ENCODE measurements around the gene PRDM1.

PRDM1 gene

DNA sequence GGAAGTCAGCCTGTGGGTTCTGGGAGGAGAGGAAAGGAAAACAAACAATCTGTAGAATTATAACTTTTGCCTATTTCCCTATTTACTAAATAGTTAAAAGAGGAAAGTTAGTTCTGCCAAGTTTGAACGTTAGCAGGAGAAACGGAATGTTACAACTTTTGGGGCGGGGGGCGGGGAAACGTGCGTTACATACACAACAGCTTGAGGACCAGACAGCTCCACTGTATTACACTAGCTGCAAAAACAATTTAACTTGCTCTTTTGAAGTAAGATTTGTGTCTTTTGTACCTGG, 498 bp upstream of the PRDM1 start:
- TF ChIP-seq RARB (CRISPR knock-in tag; IDR thresholded peaks at IDR 0.05) (no peak), GLIS3 (CRISPR knock-in tag; IDR thresholded peaks at IDR 0.05) (no peak), BACH2 (CRISPR knock-in tag; IDR thresholded peaks at IDR 0.05; ENCODE audit: borderline replicate concordance) (no peak), ARNTL (CRISPR knock-in tag; IDR thresholded peaks at IDR 0.05; ENCODE audit: borderline replicate concordance, low read depth) (no peak), OSR1 (CRISPR knock-in tag; IDR thresholded peaks at IDR 0.05) (no peak), ZNF565 (CRISPR knock-in tag; conservative IDR thresholded peaks at IDR 0.05; ENCODE audit: low read depth) (no peak), CSRNP3 (CRISPR knock-in tag; IDR thresholded peaks at IDR 0.05) (no peak), ESRRG (CRISPR knock-in tag; IDR thresholded peaks at IDR 0.05) (no peak), CSDC2 (CRISPR knock-in tag; IDR thresholded peaks at IDR 0.05) (no peak), TOX (CRISPR knock-in tag; IDR thresholded peaks at IDR 0.05; ENCODE audit: borderline replicate concordance) (no peak), SNAI2 (CRISPR knock-in tag; IDR thresholded peaks at IDR 0.05) (no peak)
- TF ChIP-seq, protein P1, sequence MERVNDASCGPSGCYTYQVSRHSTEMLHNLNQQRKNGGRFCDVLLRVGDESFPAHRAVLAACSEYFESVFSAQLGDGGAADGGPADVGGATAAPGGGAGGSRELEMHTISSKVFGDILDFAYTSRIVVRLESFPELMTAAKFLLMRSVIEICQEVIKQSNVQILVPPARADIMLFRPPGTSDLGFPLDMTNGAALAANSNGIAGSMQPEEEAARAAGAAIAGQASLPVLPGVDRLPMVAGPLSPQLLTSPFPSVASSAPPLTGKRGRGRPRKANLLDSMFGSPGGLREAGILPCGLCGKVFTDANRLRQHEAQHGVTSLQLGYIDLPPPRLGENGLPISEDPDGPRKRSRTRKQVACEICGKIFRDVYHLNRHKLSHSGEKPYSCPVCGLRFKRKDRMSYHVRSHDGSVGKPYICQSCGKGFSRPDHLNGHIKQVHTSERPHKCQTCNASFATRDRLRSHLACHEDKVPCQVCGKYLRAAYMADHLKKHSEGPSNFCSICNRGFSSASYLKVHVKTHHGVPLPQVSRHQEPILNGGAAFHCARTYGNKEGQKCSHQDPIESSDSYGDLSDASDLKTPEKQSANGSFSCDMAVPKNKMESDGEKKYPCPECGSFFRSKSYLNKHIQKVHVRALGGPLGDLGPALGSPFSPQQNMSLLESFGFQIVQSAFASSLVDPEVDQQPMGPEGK (CRISPR knock-in tag; IDR thresholded peaks at IDR 0.05; ENCODE audit: borderline replicate concordance): no peak
- TF ChIP-seq, protein P2, sequence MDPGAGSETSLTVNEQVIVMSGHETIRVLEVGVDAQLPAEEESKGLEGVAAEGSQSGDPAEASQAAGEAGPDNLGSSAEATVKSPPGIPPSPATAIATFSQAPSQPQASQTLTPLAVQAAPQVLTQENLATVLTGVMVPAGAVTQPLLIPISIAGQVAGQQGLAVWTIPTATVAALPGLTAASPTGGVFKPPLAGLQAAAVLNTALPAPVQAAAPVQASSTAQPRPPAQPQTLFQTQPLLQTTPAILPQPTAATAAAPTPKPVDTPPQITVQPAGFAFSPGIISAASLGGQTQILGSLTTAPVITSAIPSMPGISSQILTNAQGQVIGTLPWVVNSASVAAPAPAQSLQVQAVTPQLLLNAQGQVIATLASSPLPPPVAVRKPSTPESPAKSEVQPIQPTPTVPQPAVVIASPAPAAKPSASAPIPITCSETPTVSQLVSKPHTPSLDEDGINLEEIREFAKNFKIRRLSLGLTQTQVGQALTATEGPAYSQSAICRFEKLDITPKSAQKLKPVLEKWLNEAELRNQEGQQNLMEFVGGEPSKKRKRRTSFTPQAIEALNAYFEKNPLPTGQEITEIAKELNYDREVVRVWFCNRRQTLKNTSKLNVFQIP (CRISPR knock-in tag; IDR thresholded peaks at IDR 0.05; ENCODE audit: borderline replicate concordance, low read depth): no peak
- TF ChIP-seq, protein P3, sequence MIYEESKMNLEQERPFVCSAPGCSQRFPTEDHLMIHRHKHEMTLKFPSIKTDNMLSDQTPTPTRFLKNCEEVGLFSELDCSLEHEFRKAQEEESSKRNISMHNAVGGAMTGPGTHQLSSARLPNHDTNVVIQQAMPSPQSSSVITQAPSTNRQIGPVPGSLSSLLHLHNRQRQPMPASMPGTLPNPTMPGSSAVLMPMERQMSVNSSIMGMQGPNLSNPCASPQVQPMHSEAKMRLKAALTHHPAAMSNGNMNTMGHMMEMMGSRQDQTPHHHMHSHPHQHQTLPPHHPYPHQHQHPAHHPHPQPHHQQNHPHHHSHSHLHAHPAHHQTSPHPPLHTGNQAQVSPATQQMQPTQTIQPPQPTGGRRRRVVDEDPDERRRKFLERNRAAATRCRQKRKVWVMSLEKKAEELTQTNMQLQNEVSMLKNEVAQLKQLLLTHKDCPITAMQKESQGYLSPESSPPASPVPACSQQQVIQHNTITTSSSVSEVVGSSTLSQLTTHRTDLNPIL (CRISPR knock-in tag; IDR thresholded peaks at IDR 0.05; ENCODE audit: low read depth): no peak
- ATAC-seq: no peak

- ATAC-seq: no peak
- TF ChIP-seq TCF4 (CRISPR knock-in tag; IDR thresholded peaks at IDR 0.05; ENCODE audit: borderline replicate concordance) (no peak), GLIS3 (CRISPR knock-in tag; IDR thresholded peaks at IDR 0.05) (no peak), CSDC2 (CRISPR knock-in tag; IDR thresholded peaks at IDR 0.05) (no peak), ZNF565 (CRISPR knock-in tag; conservative IDR thresholded peaks at IDR 0.05; ENCODE audit: low read depth) (no peak), BACH2 (CRISPR knock-in tag; IDR thresholded peaks at IDR 0.05; ENCODE audit: borderline replicate concordance) (no peak), TOX (CRISPR knock-in tag; IDR thresholded peaks at IDR 0.05; ENCODE audit: borderline replicate concordance) (no peak), ISL1 (CRISPR knock-in tag; IDR thresholded peaks at IDR 0.05) (no peak), ZC3H10 (CRISPR knock-in tag; IDR thresholded peaks at IDR 0.05) (no peak)
These were observed 659 bp downstream of the PRDM1 start for GRCh38 chr6:106086814-106087175.

DNA sequence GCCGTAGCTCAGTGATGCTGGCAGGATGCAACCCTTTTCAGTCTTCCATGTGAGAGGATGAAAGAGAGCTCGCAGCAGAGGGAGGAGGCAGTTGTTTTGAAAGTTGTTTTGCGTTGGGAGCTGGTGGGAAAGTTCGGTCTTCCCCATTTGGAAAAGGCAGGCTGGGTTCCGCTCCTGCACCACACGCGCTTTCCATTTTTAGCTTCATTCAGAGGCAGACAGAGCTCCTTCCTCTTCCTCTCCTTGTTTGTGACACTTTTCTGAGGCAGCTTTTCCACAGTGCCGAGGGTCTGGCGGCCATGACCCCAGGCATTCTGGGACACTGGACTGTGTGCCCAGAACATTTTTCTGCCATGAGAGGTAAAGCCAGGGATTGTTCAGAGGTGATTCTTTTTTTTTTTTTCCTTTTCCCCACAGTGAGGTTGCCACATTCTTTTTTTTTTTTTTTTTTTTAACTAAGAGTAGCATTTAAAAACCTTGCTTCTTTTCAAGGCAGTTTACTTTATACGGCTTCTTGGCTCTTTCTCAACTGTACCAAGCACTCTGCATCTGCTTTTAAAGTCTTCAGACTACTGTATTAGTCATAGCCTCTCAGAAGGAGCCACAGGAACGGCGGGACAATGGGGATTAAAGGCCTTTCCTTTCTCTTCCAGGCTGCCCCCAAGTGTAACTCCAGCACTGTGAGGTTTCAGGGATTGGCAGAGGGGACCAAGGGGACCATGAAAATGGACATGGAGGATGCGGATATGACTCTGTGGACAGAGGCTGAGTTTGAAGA, 1.6 kb downstream of the PRDM1 start:
- peak; percentile 53 for ATAC-seq
- TF ChIP-seq, protein P1 (CRISPR knock-in tag; IDR thresholded peaks at IDR 0.05; ENCODE audit: borderline replicate concordance): no peak
- TF ChIP-seq TOX (CRISPR knock-in tag; IDR thresholded peaks at IDR 0.05; ENCODE audit: borderline replicate concordance) (no peak), ZFP3 (CRISPR knock-in tag; IDR thresholded peaks at IDR 0.05) (no peak), ZNF8 (CRISPR knock-in tag; IDR thresholded peaks at IDR 0.05) (no peak), ZNF565 (CRISPR knock-in tag; conservative IDR thresholded peaks at IDR 0.05; ENCODE audit: low read depth) (no peak), TCF4 (CRISPR knock-in tag; IDR thresholded peaks at IDR 0.05; ENCODE audit: borderline replicate concordance) (no peak), ARNTL (CRISPR knock-in tag; IDR thresholded peaks at IDR 0.05; ENCODE audit: borderline replicate concordance, low read depth) (no peak), ESRRG (CRISPR knock-in tag; IDR thresholded peaks at IDR 0.05) (no peak), OSR1 (CRISPR knock-in tag; IDR thresholded peaks at IDR 0.05) (no peak), RARB (CRISPR knock-in tag; IDR thresholded peaks at IDR 0.05) (no peak), PPARA (CRISPR knock-in tag; IDR thresholded peaks at IDR 0.05; ENCODE audit: borderline replicate concordance) (no peak), BACH2 (CRISPR knock-in tag; IDR thresholded peaks at IDR 0.05; ENCODE audit: borderline replicate concordance) (no peak), ZNF70 (CRISPR knock-in tag; IDR thresholded peaks at IDR 0.05) (no peak), CSRNP3 (CRISPR knock-in tag; IDR thresholded peaks at IDR 0.05) (no peak)
